Psoas muscle (tissue), 8 donors: ENCODE results near the gene TBX4. TPM values are rescaled to one million over a fixed set of nuclear protein-coding genes. Genes with fewer than 3 reads are reported as not detected.

Experiments
- ATAC-seq, 4 donors: fragments of 200-7000 bp; cut with Tn5 transposase; one replicate each; pipeline ENCODE4 v1.9.1; 2020; ENCODE audit warnings: moderate library complexity in 3 of 4, mild to moderate bottlenecking in 2 of 4
- DNase-seq, 2 donors: peaks; one replicate each; pipeline ENCODE4 v3.0.0-alpha.2; 2020
- H3K27ac ChIP-seq: fragments of 200-600 bp; one replicate; pipeline ENCODE4 v1.8.0; 2022
- H3K27me3 ChIP-seq, 3 donors: fragments of 200-600 bp in 1 of 3; one replicate each; pipeline versions ENCODE4 v1.6.1 to v1.8.0; 2013 to 2022; ENCODE audit warnings: low read length in 2 of 3, mild to moderate bottlenecking in 2 of 3, moderate library complexity in 1 of 3; ENCODE audit not compliant: insufficient read depth in 3 of 3
- H3K36me3 ChIP-seq, 2 donors: fragments of 200-600 bp in 1 of 2; one replicate each; pipeline versions ENCODE4 v1.6.1 to v1.8.0; 2013 to 2022; ENCODE audit warnings: low read depth in 1 of 2, mild to moderate bottlenecking in 1 of 2, moderate library complexity in 1 of 2; ENCODE audit not compliant: insufficient read depth in 1 of 2
- H3K4me1 ChIP-seq: fragments of 200-600 bp; one replicate; pipeline ENCODE4 v1.8.0; 2022
- H3K4me3 ChIP-seq: fragments of 200-600 bp; one replicate; pipeline ENCODE4 v1.8.0; 2022; ENCODE audit warnings: mild to moderate bottlenecking
- H3K9me3 ChIP-seq: fragments of 200-600 bp; one replicate; pipeline ENCODE4 v1.8.0; 2022
- WGBS, 3 donors: extraction: QIAGEN DNeasy Blood & Tissue Kit; methylation state at CpG; one replicate each; pipeline versions ENCODE4 v1.1.6 to v1.1.7; 2013; 5-methylcytosine and 5-hydroxymethylcytosine counted together
- intact Hi-C, 2 donors: fragments of 100-400 bp; cut with DNase I; formaldehyde crosslinking; loops; one replicate each; pipeline versions ENCODE4 v1.11.0 to v1.14.2; 2022
- polyA plus RNA-seq, 3 donors: library from polyadenylated mRNA; stranded (reverse); fragments of 200-250 nt; gene quantifications; one replicate each; pipeline ENCODE4 v1.2.3, GENCODE V29; 2013
- total RNA-seq, 4 donors: library from RNA; stranded (reverse); fragmentation: NEBNext Ultra II Directional in 2 of 4; extraction: Animal tissue kit (Norgen Biotek cat#: 25700) in 2 of 4; gene quantifications; one replicate each; pipeline versions ENCODE4 v1.2.1 to v1.2.4, GENCODE V29; 2021 to 2023
- TF ChIP-seq, protein P1 (sequence below): fragments of 200-600 bp; IDR thresholded peaks from one replicate; pipeline ENCODE4 v1.8.0; 2022; ENCODE audit warnings: antibody characterized with exemption
- donor health status: healthy with polysubstance abuse.
- donor health status: DM: no; HTN: no; CAD: no; lungs with moderate emphysema.
- donor health status: Bipolar disorder and iron deficiency.
- donor health status: healthy.
- donor health status: DM: yes; HTN: yes; CAD: no.
- donor health status: DM: no; HTN: no; CAD: no.
- donor health status: DM: no; HTN: no; CAD: no.
- donor health status: DM: yes; HTN: yes; CAD: no.

TBX4 gene
- total and polyA plus RNA-seq, 7 donors: 0.22 TPM; not detected in 6

DNA sequence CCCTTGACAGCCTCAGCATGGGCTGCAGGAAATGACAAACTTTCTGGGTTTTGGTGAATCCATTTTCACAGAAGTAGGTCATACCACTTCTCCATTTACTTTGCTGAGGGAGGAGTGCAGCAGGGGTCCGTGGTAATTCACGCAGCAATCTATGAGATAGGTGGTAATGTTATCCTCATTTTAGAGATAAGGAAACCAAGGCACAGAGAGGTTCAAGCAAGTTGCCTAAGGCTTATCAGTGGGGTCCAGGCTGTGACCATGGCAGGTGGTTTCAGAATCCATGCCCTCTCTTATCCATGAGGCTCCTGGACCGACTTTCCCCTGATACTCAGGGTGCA, 12.6 kb downstream of the TBX4 start:
- Histone ChIP-seq H3K4me3 (no peak overlapping the region), H3K9me3 (no peaks in the 10 kb centered on the region), H3K27me3 (peaks cover 0 to 38% (median 16%) of the 10 kb centered on the region in 3 donors), H3K27ac (no peak overlapping the region), H3K4me1 (no peaks in the 10 kb centered on the region), H3K36me3 (no peaks in the 10 kb centered on the region)
- intact Hi-C loops: no loop called here
- TF ChIP-seq, protein P1, sequence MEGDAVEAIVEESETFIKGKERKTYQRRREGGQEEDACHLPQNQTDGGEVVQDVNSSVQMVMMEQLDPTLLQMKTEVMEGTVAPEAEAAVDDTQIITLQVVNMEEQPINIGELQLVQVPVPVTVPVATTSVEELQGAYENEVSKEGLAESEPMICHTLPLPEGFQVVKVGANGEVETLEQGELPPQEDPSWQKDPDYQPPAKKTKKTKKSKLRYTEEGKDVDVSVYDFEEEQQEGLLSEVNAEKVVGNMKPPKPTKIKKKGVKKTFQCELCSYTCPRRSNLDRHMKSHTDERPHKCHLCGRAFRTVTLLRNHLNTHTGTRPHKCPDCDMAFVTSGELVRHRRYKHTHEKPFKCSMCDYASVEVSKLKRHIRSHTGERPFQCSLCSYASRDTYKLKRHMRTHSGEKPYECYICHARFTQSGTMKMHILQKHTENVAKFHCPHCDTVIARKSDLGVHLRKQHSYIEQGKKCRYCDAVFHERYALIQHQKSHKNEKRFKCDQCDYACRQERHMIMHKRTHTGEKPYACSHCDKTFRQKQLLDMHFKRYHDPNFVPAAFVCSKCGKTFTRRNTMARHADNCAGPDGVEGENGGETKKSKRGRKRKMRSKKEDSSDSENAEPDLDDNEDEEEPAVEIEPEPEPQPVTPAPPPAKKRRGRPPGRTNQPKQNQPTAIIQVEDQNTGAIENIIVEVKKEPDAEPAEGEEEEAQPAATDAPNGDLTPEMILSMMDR: no peak
- no peak for ATAC-seq
- WGBS, 3 donors: 79 to 89% (median 83%) methylated on average over 3 of the region's 3 CpGs
- no peak for DNase-seq

DNA sequence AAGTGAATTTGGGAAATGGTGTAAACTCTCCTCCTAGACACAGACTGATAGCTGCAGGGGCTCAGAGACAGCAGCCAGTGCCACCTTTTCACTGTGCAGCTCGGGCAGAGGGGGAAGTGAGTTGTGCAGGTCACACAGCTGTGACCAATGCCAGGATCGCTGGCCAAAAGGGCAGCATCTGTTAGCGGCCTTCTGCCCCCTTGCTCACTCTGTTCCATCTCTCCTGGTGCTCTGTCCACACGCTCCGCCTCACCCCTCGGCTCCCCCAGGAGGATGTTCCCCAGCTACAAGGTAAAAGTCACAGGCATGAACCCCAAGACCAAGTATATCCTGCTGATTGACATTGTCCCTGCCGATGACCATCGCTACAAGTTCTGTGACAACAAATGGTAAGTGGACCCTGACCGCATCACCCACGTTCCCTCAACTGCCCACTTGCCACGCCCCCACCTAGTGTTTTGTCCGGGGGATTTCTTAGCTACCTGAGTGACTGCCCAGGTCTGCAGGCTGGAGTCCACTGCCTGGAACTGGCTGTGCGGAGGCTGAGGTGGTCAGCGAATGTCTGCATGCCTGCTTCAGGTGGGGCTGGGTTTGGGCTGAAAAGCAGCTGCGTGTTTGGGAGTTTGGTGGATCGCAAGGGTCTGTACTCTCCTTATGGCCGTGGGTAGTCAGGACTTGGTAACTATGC, 13.5 kb downstream of the TBX4 start:
- TF ChIP-seq, protein P1: no peak

DNA sequence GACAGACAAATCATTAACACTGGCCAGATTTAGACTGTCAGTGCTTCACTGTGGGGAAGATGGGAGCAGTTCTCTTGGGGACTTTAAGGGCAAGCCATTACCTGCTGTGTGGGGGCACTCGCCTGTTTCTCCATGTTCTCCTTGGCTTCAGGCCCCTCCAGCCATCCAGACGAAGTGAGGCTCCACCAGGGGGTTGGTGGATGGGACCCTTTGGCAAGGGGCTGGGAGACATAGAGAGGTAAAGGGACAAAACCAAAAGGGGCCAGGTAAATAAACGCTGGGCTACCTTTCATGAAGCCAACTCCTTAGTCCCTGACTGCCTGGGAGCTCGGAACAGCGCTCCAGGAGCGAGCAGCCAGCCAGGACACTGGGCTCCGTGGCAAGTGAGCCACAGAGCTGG, 14.0 kb downstream of the TBX4 start:
- Histone ChIP-seq H3K36me3 (no peaks in the 10 kb centered on the region), H3K4me1 (no peaks in the 10 kb centered on the region), H3K27ac (no peak overlapping the region), H3K9me3 (no peaks in the 10 kb centered on the region), H3K4me3 (no peak overlapping the region), H3K27me3 (peaks cover 0 to 24% (median 15%) of the 10 kb centered on the region in 3 donors)
- ATAC-seq (no peak), DNase-seq (no peak)
- WGBS, 3 donors: 84 to 85% (median 85%) methylated on average over 7 of the region's 7 CpGs
- TF ChIP-seq, protein P1: no peak
- intact Hi-C loops: no loop called here

More for the DNA sequence above, 13.5 kb downstream of the TBX4 start:
- DNase-seq (no peak), ATAC-seq (no peak)
- no peaks in the 10 kb centered on the region for H3K36me3 ChIP-seq
- no peak overlapping the region for H3K27ac ChIP-seq
- H3K4me1 ChIP-seq: no peaks in the 10 kb centered on the region
- H3K27me3 ChIP-seq: peaks cover 0 to 29% (median 16%) of the 10 kb centered on the region in 3 donors
- intact Hi-C loops: no loop called here
- no peaks in the 10 kb centered on the region for H3K9me3 ChIP-seq
- WGBS, 3 donors: 72 to 79% (median 77%) methylated on average over 17 of the region's 17 CpGs
- H3K4me3 ChIP-seq: no peak overlapping the region

DNA sequence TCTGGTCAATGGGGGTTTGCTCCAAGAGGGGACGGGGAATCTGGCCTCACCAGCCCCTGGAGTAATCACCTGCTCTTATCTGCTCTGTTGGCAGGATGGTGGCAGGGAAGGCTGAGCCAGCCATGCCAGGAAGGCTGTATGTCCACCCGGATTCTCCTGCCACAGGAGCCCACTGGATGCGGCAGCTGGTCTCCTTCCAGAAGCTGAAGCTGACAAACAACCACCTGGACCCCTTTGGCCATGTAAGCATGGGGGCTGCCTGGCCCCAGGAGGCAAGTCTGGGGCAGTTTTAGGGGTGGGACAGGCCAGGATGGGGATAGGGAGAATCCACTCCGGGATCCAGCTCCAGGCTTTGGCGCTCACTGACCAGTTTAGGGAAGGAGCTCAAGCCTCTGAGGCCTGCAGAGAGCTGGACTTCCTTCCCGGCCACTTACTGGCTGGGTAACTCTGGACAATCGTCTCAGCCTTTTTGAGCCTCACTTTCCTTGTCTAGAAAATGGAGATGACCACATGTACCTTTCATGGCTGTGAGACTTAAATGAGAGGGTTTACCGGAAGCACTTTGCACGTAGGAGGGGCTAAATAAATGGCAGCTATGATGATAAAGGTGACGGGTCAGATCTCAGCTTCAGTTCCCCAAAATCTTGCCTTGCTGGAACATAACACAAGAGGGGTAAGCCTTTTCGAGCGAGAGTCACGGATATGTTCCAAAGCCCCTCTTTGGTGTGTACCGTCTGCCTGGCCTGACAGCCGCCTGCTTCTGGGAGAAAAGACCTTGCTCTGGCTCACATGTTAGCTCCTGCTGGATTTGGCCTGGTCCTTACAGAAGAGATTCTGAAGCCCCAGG, 15.4 kb downstream of the TBX4 start:
- WGBS, 3 donors: 44 to 49% (median 48%) methylated on average over 15 of the region's 15 CpGs
- intact Hi-C loops: no loop called here
- TF ChIP-seq, protein P1: no peak
- Histone ChIP-seq H3K27ac (no peak overlapping the region), H3K27me3 (peaks cover 0 to 10% (median 8%) of the 10 kb centered on the region in 3 donors), H3K4me3 (no peak overlapping the region), H3K9me3 (no peaks in the 10 kb centered on the region), H3K4me1 (no peaks in the 10 kb centered on the region), H3K36me3 (no peaks in the 10 kb centered on the region)
- DNase-seq (no peak), ATAC-seq (no peak)
